HPDE6-E6E7 (cell line): ENCODE results near the gene LRWD1.
"Not testable (repeated sequence)": the region's sequence is repeated elsewhere in the genome, so short reads cannot be mapped to it uniquely, and the experiment has no call there.

Experiments used
- DNase-seq: peaks from one replicate; pipeline ENCODE4 v3.0.0; 2011; ENCODE audit warnings: missing footprints; ENCODE audit errors: extremely low spot score

Gene LRWD1

GRCh38 chr7:102468478-102469350 is 3.9 kb downstream of the LRWD1 start:
- no peak for DNase-seq

GRCh38 chr7:102469351-102469971 is 4.7 kb downstream of the LRWD1 start:
- DNase-seq: no peak

GRCh38 chr7:102469972-102470825 is 5.4 kb downstream of the LRWD1 start:
- no peak for DNase-seq

- DNase-seq: no peak
Measured at GRCh38 chr7:102471791-102472125, 7.0 kb downstream of the LRWD1 start.

GRCh38 chr7:102472126-102473041 is 7.6 kb downstream of the LRWD1 start:
- DNase-seq: no peak

- DNase-seq: no peak
Measured at GRCh38 chr7:102473271-102473991, 8.6 kb downstream of the LRWD1 start.

- DNase-seq: not testable (repeated sequence)
Measured at GRCh38 chr7:102474116-102474515, 9.3 kb downstream of the LRWD1 start.

GRCh38 chr7:102474736-102475435 is 10.1 kb downstream of the LRWD1 start:
- not testable (repeated sequence) for DNase-seq

GRCh38 chr7:102478314-102479208 is 13.8 kb downstream of the LRWD1 start, which contains the start of gene POLR2J:
POLR2J (minus strand) TSS chr7:102478922; CDS start chr7:102478860, 62 bp downstream.
- not testable (repeated sequence) for DNase-seq

GRCh38 chr7:102479209-102479584 is 14.4 kb downstream of the LRWD1 start:
- not testable (repeated sequence) for DNase-seq

- not testable (repeated sequence) for DNase-seq
Measured at GRCh38 chr7:102479982-102480637, 15.3 kb downstream of the LRWD1 start.

- DNase-seq: not testable (repeated sequence)
Measured at GRCh38 chr7:102481962-102482361, 17.2 kb downstream of the LRWD1 start.

- not testable (repeated sequence) for DNase-seq
Measured at GRCh38 chr7:102484317-102484716, 19.5 kb downstream of the LRWD1 start.

GRCh38 chr7:102490529-102491075 is 25.8 kb downstream of the LRWD1 start:
- not testable (repeated sequence) for DNase-seq

GRCh38 chr7:102493220-102493935 is 28.6 kb downstream of the LRWD1 start:
- DNase-seq: not testable (repeated sequence)

- DNase-seq: not testable (repeated sequence)
Measured at GRCh38 chr7:102494026-102494425, 29.2 kb downstream of the LRWD1 start.
